K562 (cell line): ENCODE results near the gene LRRC59. TPM values are rescaled to one million over a fixed set of nuclear protein-coding genes. Genes with fewer than 3 reads are reported as not detected.

ENCODE experiments used
- ARID3A ChIP-seq: IDR thresholded peaks from 2 replicates; pipeline ENCODE4 v1.6.1; 2012; ENCODE audit warnings: low read depth, low read length, improper control_type of control experiment, borderline replicate concordance
- BRD9 ChIP-seq: fragments of 450-650 bp; IDR thresholded peaks from 2 replicates; pipeline ENCODE4 v1.6.1; 2018; ENCODE audit warnings: low read depth; ENCODE audit not compliant: partially characterized antibody
- E2F8 ChIP-seq: fragments of 450-650 bp; IDR thresholded peaks from 2 replicates; pipeline ENCODE4 v1.7.1; 2018; ENCODE audit warnings: mild to moderate bottlenecking, low read depth; ENCODE audit not compliant: partially characterized antibody
- ELK3 ChIP-seq: fragments of 450-650 bp; formaldehyde crosslinking; IDR thresholded peaks from 2 replicates; pipeline ENCODE4 v1.4.0; 2020; ENCODE audit warnings: mild to moderate bottlenecking
- EZH2 ChIP-seq: IDR thresholded peaks from 2 replicates; pipeline ENCODE4 v1.6.1; 2012; ENCODE audit warnings: low read depth, mild to moderate bottlenecking, inconsistent platforms, low read length, borderline replicate concordance
- HSF4 ChIP-seq: fragments of 250-450 bp; sonication (Bioruptor Pico); IDR thresholded peaks from 2 replicates; pipeline ENCODE4 v2.1.2; 2022; ENCODE audit warnings: mild to moderate bottlenecking, moderate library complexity, borderline replicate concordance
- PHB ChIP-seq: fragments of 250-450 bp; sonication (Bioruptor Pico); IDR thresholded peaks from 2 replicates; pipeline ENCODE4 v1.5.0; 2021
- PREB ChIP-seq: sonication (generic); formaldehyde crosslinking; IDR thresholded peaks from 2 replicates; pipeline ENCODE4 v1.8.1; 2023; ENCODE audit warnings: mild to moderate bottlenecking, missing genetic modification reagents
- SMARCA5 ChIP-seq: fragments of 450-650 bp; IDR thresholded peaks from 2 replicates; pipeline ENCODE4 v1.6.1; 2016
- SRSF3 ChIP-seq: fragments of 200-400 bp; formaldehyde crosslinking; IDR thresholded peaks from 2 replicates; pipeline ENCODE4 v1.6.1; 2016; ENCODE audit warnings: mild to moderate bottlenecking, low read length, moderate library complexity; ENCODE audit not compliant: insufficient read depth
- STAT5A ChIP-seq: IDR thresholded peaks from 2 replicates; pipeline ENCODE4 v1.6.1; 2012; ENCODE audit warnings: low read length, inconsistent platforms, borderline replicate concordance
- STAT6 ChIP-seq: sonication (generic); formaldehyde crosslinking; IDR thresholded peaks from 2 replicates; pipeline ENCODE4 v1.8.1; 2023; ENCODE audit warnings: mild to moderate bottlenecking, missing genetic modification reagents
- USF1 ChIP-seq: sonication (generic); formaldehyde crosslinking; IDR thresholded peaks from 2 replicates; pipeline ENCODE4 v1.9.0; 2022; ENCODE audit warnings: mild to moderate bottlenecking, missing genetic modification reagents
- ZBTB17 ChIP-seq: fragments of 450-650 bp; formaldehyde crosslinking; IDR thresholded peaks from 2 replicates; pipeline ENCODE4 v1.4.0; 2020; ENCODE audit warnings: mild to moderate bottlenecking
- ZEB2 ChIP-seq: fragments of 450-650 bp; IDR thresholded peaks from 2 replicates; pipeline ENCODE4 v1.6.1; 2016
- ZNF57 ChIP-seq: fragments of 450-650 bp; formaldehyde crosslinking; IDR thresholded peaks from 2 replicates; pipeline ENCODE4 v1.4.0; 2020; ENCODE audit warnings: mild to moderate bottlenecking, moderate library complexity
- ZNF644 ChIP-seq: fragments of 200-800 bp; sonication (Bioruptor generic); IDR thresholded peaks from 2 replicates; pipeline ENCODE4 v1.6.1; 2016; ENCODE audit warnings: low read depth, missing genetic modification characterization, missing compliant biosample characterization
- polyA plus RNA-seq, 8 experiments: library from polyadenylated mRNA; depleted of rRNA in 4 of 8; stranded (reverse) in 5 of 8; unstranded in 3 of 8; fragments of >200 nt; fragmentation: Nextera tagmentation in 2 of 8; fragmentation: Illumina TruSeq in 1 of 8; extraction: Ambion mirVana in 2 of 8; extraction: Trizol in 1 of 8; gene quantifications; 2 replicates each; pipeline versions ENCODE4 v1.2.1 to v1.2.3, GENCODE V29; 2011 to 2014; ENCODE audit warnings: inconsistent platforms in 1 of 8, missing spikeins in 1 of 8
- total RNA-seq, 7 experiments: library from RNA; depleted of rRNA in 6 of 7; stranded (reverse); fragments of >200 nt in 6 of 7; fragmentation: Illumina TruSeq in 2 of 7; extraction: Trizol in 2 of 7; gene quantifications; 2 replicates each; pipeline versions ENCODE4 v1.2.1 to v1.2.3, GENCODE V29; 2011 to 2021; ENCODE audit warnings: low replicate concordance in 1 of 7

LRRC59 gene
- total and polyA plus RNA-seq, 9 of the 15 experiments (the other 6 are each of a cell fraction or from before 2014, with no cell fraction given): 27.8 to 244 (median 154) TPM

GRCh38 chr17:50372758-50373556 is 24.4 kb downstream of the LRRC59 start, which contains the start of the genes EME1 and MRPL27 (continued):
- no peak for TF ChIP-seq STAT6 (CRISPR knock-in tag)
- TF ChIP-seq ARID3A: no peak
- TF ChIP-seq USF1 (CRISPR knock-in tag): peak; percentile 97
- peak; percentile 92 for TF ChIP-seq BRD9
- no peak for TF ChIP-seq ZNF644 (tag)
- TF ChIP-seq SMARCA5: no peak
- TF ChIP-seq PHB: 0 out of 2 replicates have a peak, but pooled peaks have one; percentile 11
- no peak for TF ChIP-seq ZNF57 (CRISPR knock-in tag)
- TF ChIP-seq ZEB2: peak; percentile 19; the same call in 1 of the 2 replicates
- TF ChIP-seq STAT5A: no peak
- TF ChIP-seq ELK3 (CRISPR knock-in tag): no peak
- no peak for TF ChIP-seq PREB (CRISPR knock-in tag)
- TF ChIP-seq EZH2: no peak
- TF ChIP-seq ZBTB17 (CRISPR knock-in tag): peak; percentile 78
- TF ChIP-seq HSF4 (CRISPR knock-in tag): no peak
- peak; percentile 99 for TF ChIP-seq E2F8
- TF ChIP-seq SRSF3: no peak
